Measurements from ENCODE around the gene HSPB2.

GRCh38 chr11:111949519-111950426 is 37.2 kb downstream of the HSPB2 start:
- TF ChIP-seq CTCF (IDR thresholded peaks at IDR 0.05): no peak
- no peak for TF ChIP-seq POLR2A (IDR thresholded peaks at IDR 0.05)

Measured in lower leg skin (tissue), 3 donors.